Renal cortex interstitium (tissue), 15 donors: ENCODE results near the gene DPYSL5. TPM values are rescaled to one million over a fixed set of nuclear protein-coding genes. Genes with fewer than 3 reads are reported as not detected.
A peak's percentile ranks its signal among the peaks of the same experiment; 100 is the strongest.
"Not testable (repeated sequence)": the region's sequence is repeated elsewhere in the genome, so short reads cannot be mapped to it uniquely, and the experiment has no call there.

ENCODE experiments used
- DNase-seq, 11 donors: peaks; one replicate each; pipeline ENCODE4 v3.0.0-alpha.2; 2013; ENCODE audit warnings: low read depth in 9 of 11, low spot score in 4 of 11; ENCODE audit errors: extremely low read depth in 1 of 11
- long read RNA-seq, 16 experiments: transcript quantifications; one replicate each; lab custom pipeline, GENCODE V29; 2026
- polyA plus RNA-seq, 3 donors: library from polyadenylated mRNA; unstranded; fragments of 120-200 nt; gene quantifications; one replicate each; pipeline ENCODE4 v1.2.1, GENCODE V29; 2013; ENCODE audit not compliant: insufficient read length in 3 of 3

Gene DPYSL5, protein sequence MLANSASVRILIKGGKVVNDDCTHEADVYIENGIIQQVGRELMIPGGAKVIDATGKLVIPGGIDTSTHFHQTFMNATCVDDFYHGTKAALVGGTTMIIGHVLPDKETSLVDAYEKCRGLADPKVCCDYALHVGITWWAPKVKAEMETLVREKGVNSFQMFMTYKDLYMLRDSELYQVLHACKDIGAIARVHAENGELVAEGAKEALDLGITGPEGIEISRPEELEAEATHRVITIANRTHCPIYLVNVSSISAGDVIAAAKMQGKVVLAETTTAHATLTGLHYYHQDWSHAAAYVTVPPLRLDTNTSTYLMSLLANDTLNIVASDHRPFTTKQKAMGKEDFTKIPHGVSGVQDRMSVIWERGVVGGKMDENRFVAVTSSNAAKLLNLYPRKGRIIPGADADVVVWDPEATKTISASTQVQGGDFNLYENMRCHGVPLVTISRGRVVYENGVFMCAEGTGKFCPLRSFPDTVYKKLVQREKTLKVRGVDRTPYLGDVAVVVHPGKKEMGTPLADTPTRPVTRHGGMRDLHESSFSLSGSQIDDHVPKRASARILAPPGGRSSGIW
- polyA plus RNA-seq: 1 to 10 TPM; 4.4 to 8.6 (median 8.5) TPM
- long read RNA-seq, donor 1: 0 reads
- long read RNA-seq, donor 2: 0 reads
- long read RNA-seq, donor 3, full-length matches to known transcripts: 4 of 4 reads
- long read RNA-seq, donor 3, partial matches to known transcripts: 0 of 4 reads
- long read RNA-seq, donor 3, other reads (novel, unspliced or antisense): 0 of 4 reads
- long read RNA-seq, donor 4, full-length matches to known transcripts: 1 of 1 reads
- long read RNA-seq, donor 4, partial matches to known transcripts: 0 of 1 reads
- long read RNA-seq, donor 4, other reads (novel, unspliced or antisense): 0 of 1 reads
- long read RNA-seq, donor 5: 0 reads
- long read RNA-seq, donor 6, full-length matches to known transcripts: 1 of 1 reads
- long read RNA-seq, donor 6, partial matches to known transcripts: 0 of 1 reads
- long read RNA-seq, donor 6, other reads (novel, unspliced or antisense): 0 of 1 reads
- long read RNA-seq, donor 7: 0 reads
- long read RNA-seq, donor 8: 0 reads
- long read RNA-seq, donor 9, full-length matches to known transcripts: 1 of 1 reads
- long read RNA-seq, donor 9, partial matches to known transcripts: 0 of 1 reads
- long read RNA-seq, donor 9, other reads (novel, unspliced or antisense): 0 of 1 reads
- long read RNA-seq, donor 10, full-length matches to known transcripts: 2 of 2 reads
- long read RNA-seq, donor 10, partial matches to known transcripts: 0 of 2 reads
- long read RNA-seq, donor 10, other reads (novel, unspliced or antisense): 0 of 2 reads
- long read RNA-seq, donor 11: 0 reads
- long read RNA-seq, donor 12: 0 reads
- long read RNA-seq, donor 13, full-length matches to known transcripts: 6 of 6 reads
- long read RNA-seq, donor 13, partial matches to known transcripts: 0 of 6 reads
- long read RNA-seq, donor 13, other reads (novel, unspliced or antisense): 0 of 6 reads
- long read RNA-seq, donor 14: 0 reads
- long read RNA-seq, donor 15, full-length matches to known transcripts: 3 of 3 reads
- long read RNA-seq, donor 15, partial matches to known transcripts: 0 of 3 reads
- long read RNA-seq, donor 15, other reads (novel, unspliced or antisense): 0 of 3 reads
- long read RNA-seq, donor 16, full-length matches to known transcripts: 3 of 3 reads
- long read RNA-seq, donor 16, partial matches to known transcripts: 0 of 3 reads
- long read RNA-seq, donor 16, other reads (novel, unspliced or antisense): 0 of 3 reads

DNA sequence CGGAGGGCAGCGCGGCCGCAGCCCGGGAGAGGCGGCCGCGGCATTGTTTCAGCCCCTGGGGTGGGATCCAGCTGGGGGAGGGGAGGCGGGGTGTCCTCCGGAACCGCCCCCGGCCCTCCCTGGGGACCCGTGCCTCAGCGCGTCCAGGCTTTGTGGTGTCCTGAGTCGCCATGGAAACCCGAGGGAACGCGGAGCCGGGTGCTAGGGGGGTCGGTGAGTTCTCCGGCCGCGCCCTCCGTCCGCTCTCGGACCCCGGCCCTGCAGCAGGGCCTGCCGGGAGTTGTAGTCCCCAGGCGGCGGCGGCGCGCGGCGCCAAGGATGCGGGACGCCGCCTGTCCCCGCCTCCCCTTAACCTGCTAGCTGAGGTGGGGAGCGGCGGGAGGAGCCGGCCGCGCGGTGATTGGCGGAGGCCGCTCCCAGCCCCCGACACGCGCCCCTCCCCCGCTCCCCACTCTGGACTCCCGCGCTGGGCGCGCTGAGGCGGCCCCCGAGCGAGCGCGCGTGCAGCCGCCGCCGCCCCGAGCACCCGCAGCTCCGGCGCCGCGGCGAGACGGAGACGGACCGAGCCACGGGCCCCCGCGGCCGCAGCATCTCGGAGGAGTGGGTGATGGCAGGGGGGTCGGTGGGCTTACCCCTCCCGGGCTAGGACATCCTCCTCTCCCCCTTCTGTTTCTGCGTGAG lies at the start of gene DPYSL5:
Gene DPYSL5 (plus strand): TSS at position 478 of the 681 bp plus-strand sequence. CDS start 50,368 bp downstream, outside the sequence.
- peak in 1 of 11 donors; percentile 47 for DNase-seq

DNA sequence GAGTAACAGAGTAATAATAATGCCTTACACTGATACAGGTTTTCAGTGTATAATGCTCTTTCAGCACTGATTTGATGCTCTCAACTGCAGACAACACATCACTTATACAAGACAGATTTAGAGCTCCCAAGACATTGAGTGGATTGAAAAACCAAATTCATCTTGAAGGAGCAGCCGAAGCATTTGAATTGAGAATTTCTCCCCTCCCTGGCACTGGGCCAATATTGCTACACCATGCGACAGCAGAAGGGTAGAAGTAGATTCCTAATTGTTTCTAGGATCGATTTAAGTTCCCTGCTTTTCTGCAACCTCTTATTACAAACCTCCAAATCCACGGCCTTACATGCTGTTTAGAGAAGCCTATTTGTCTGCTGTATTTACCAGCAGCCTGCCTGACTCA lies 46.6 kb upstream of the DPYSL5 start:
- DNase-seq: no peak

DNA sequence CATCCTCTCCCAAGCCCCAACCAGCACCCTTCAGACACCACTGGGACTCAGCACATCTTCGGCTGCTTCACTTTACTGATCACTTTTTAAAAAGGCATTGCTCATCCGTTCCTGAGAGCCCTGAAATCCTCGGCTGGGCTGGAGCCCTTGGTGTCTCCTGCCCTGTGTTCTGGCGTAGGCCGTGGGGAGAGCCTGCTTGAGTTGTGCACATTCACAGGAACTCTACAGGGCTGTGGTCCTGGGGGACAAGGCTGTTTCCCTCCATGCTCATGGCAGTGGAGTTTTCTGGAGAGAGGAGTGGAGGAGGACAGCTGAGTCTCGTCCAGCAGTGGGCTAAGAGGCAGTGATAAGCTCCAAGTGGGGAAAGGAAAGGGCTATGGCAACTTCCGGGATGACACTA lies 46.1 kb upstream of the DPYSL5 start:
- DNase-seq: no peak

DNA sequence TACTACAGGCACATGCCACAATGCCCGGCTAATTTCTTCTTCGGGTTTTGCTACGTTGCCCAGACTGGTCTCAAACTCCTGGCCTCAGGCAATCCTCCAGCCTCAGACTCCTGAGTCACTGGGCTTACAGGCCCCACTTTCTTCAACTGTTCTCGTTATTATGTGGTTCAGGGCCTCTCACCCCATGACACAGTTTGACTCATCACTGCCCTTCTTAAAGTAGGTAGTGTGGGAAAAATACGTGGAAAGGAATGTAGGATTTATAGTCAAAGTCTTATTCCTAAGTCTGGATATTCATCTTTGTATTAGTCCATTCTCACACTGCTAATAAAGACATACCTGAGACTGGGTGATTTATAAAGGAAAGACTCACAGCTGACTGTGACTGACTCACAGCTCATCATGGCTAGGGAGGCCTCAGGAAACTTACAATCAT lies 42.7 kb upstream of the DPYSL5 start:
- DNase-seq: no peak

DNA sequence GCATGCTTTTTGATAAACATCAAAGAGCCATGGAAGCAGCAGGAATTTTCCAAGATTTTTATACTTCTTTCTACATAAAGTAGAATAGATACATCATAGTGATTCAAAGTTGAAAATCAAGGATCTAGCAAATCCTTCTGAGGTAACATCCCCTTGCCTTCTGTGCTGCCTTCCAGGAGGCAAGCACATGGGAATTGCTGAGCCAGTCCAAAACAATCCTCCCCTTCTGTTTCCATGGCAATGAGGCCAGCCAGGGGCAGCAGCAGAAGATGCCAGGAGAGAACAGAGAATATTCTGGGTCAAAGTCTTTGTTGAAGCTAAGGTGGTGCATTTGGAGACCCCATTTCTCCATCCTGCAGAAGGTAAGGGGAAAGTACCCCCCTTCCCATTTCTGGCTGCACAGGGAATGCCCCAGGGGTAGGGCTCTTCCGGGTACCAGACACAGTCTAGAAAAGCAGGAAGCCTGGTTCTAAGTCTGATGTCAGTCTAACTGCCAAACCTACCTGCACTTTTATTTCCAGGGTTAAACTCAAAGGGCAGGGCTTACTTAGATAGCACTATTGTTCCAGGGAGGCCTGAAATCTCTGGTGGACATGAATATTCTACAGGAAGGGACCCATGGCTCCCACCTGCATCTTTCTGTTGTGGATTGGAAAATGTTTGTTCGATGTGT lies 40.0 kb upstream of the DPYSL5 start:
- peak in 8 of 11 donors; percentile 7 to 37 (median 26) for DNase-seq

DNA sequence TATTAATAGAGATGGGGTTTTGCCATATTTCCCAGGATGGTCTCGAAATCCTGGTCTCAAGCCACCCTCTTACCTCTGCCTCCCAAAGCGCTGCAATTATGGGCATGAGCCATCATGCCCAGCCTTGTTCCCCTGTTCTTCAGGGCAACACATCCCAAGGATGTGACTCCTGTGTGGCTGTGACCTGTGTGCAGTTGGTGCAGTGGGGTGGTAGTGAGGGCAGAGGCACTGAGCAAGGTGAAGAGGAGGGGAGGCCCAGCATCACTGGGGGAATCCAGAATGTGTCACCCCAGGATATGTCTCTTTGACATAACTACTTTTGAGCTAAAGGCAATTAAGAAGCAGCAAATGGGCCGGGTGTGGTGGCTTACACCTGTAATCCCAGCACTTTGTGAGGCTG lies 38.7 kb upstream of the DPYSL5 start:
- no peak for DNase-seq

DNA sequence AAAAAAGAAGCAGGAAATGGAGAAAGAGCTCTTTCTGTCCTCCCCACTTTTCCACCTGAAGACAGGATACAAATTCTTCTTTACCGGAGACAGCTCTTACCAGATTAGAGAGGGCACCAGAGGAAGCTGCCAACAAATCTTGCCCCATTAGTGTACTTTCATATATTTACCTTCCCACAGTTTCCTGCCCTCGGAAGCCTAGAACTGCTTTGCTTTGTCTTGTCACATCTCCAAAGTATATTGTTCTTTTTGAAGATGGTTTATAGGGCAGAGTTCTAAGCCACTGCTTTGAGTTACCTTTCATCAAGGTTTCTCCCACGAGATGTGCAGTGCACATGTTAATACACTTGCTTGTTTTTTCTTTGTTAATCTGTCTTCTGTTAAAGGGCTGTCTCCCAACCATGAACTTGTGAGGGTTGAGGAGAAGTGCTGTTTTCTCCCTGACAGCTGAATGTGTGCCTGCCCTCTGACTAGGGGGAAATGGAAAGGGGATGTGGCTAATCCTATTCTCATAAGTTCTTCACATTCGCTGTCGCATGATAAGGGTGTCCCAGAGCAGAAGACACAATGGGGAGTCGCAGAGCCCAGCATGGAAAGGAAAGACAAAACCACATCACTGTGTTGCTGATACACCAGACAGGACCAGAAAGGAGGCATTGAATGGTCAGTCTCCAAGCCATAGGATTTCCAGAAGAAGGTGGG lies 37.9 kb upstream of the DPYSL5 start:
- DNase-seq: no peak

DNA sequence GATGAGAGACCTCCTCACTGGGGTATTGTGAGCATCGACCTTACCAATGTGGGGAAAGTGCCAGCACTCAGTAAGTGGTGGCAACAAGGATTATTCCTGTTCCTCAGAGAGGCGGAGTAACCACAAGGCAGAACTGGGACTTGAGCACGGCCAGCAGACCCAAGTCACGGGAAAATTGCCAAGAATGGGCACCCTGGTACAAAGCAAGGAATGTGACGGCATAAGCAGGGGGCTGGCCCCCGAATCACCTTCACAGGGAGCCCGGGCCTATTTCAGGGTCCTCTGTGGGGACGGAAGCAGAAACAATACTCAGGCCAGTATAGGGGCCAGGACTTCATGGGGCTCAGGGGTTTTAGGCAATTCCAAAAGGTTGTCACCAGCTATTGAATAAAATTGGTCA lies 36.7 kb upstream of the DPYSL5 start:
- DNase-seq: no peak

DNA sequence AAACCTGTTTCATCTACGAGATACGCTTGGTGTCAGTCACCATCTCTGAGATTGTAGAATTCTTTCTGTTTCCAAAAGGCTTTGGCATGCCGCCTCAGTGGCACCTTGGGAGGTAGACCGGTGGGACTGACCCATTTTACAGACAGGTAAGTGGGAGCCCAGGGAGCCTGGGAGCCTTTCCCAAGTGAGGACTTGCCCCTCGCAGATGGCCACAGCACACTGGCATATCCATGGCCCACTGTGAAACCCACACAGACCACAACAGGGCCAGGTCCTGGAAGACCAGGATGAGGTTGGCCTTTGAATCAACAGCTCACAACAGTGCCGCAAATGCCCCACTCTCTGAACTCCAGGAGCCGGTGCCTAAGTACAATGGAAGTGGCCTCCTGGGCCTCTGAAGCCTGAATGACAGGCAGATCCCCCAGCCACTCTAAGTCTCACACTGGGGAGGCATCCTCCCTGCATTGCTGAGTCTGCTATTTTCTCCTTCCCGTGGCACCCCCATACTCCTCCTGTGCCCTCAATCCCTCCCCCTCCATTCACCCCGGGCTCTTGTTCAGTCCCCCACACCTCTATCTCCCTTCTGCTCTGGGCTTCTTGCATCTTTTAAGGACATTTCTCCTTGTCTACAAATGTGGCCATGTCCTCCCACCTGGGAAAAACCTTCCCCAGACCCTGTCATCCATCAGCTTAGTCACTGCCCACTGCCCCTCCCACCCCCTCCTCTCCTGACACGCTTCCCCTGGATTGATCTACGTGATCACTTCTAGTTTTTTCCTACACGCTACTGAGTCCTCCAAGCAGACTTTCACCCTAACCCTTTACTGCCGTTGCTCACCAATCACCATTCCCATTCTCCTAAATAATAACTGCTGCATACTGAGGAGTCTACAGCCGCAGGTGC lies 35.9 kb upstream of the DPYSL5 start:
- DNase-seq: no peak

DNA sequence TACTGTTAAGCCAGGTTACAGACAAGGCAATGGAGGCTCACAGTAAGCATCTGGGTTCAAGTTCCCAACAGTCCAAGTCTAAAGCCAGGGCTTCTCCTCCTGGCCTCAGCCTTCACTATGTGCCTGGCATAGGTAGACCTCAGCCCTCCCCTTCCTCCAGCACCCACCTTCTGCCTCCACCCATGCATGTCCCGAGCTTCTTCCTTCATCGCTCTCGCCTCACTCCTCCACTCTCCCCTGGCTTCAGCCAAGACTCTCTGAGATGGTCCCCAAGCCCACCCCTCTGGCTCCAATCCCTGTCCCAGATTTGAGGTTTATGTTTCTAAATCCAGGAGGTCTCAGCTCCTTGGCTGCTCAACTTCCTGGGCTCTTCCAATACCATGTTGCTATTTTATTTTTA lies 35.2 kb upstream of the DPYSL5 start:
- no peak for DNase-seq

DNA sequence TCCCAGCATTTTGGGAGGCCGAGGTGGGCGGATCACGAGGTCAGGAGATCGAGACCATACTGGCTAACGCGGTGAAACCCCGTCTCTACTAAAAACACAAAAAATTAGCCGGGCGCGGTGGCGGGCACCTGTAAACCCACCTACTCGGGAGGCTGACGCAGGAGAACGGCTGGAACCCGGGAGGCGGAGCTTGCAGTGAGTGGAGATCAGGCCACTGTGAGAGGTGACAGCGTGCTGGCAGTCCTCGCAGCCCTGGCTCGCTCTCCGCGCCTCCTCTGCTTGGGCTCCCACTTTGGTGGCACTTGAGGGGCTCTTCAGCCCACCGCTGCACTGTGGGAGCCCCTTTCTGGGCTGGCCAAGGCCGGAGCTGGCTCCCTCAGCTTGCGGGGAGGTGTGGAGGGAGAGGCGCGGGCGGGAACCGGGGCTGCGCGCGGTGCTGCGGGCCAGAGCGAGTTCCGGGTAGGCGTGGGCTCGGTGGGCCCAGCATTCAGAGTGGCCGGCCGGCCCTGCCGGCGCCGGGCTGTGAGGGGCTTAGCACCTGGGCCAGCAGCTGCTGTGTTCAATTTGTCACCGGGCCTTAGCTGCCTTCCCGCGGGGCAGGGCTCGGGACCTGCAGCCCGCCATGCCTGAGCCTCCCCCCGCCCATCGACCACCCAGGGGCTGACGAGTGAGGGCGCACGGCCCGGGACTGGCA lies 33.7 kb upstream of the DPYSL5 start:
- DNase-seq: not testable (repeated sequence)

DNA sequence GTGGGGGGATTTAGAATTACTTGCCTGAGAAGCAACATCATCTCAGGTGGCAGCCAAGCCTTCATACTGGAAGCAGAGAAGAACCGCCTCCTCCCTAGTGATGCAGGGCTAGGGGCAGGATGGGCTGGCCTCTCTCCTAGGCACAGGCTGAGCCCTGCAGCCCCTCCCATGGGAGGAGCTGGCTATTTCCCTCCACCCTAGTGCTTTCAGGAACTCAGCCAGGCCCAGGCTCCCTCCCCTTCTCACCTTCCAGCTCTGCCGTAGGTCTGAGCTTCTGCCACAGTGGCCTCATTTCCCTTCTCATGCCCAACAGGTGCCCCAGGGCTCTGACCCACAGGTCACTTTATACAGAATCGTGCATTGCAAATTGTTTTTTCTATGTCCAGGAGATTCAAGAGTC lies 31.0 kb upstream of the DPYSL5 start:
- no peak for DNase-seq

DNA sequence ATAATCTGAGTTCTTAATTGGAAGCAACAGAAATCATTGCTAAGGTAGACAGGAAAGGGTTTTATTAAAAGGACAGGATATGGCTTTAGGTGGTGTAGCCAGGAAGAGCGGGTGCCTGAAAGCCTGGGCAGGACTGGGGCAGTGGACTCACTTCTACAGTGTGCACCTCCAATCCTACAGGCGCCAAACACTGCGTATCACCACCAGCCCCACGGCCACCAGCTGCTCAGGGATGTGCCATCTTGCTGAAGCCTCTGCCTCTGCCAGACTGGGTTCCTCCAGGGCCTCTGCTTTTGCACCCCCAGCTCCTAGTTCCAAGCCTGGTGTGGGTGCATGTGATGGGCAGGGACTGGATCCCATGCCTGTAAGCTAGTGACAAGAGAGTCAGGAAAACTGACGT lies 29.7 kb upstream of the DPYSL5 start:
- DNase-seq: no peak

DNA sequence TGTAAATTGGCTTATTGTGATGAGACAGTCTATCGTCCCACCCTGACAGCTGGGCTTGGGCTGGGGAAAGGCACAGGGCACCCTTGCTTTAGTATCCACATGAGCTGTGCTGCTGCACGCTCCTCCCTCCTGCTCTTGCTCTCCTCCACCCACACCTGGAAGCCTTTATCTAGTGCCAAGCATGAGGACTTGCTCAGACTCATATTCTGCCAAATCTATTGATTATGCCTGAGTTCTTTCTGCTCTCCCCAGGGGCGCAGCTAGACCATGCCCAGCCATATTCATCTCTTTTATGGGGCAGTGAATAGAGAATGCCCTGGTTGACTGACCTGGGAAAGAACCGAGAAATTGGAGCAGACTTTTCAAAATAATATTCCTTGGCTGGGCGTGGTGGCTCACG lies 29.0 kb upstream of the DPYSL5 start:
- DNase-seq: no peak

DNA sequence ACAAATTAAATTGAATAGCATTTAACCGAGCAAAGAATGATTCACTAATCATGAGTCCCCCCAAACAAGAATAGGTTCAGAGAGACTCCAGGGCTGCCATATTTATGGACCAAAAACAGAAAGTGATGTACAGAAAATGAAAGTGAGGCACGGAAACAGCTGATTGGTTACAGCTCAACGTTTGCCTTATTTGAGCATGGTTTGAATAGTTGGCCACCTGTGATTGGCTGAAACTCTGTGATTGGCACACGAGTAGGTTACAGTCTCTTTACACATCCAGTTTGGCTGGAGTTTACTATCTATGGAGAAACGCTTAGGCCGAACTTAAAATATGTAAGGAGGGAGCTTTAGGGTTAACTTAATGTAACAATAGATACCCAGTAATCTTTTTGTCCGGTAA lies 27.0 kb upstream of the DPYSL5 start:
- DNase-seq: no peak
